NCI-H748 (cell line): ENCODE results near the gene ATF7IP2.
A peak's percentile ranks its signal among the peaks of the same experiment; 100 is the strongest.

Experiments
- DNase-seq: peaks from one replicate; lab custom pipeline; 2025; ENCODE audit not compliant: unreplicated experiment; lab: John Stamatoyannopoulos, UW

ATF7IP2 gene

DNA sequence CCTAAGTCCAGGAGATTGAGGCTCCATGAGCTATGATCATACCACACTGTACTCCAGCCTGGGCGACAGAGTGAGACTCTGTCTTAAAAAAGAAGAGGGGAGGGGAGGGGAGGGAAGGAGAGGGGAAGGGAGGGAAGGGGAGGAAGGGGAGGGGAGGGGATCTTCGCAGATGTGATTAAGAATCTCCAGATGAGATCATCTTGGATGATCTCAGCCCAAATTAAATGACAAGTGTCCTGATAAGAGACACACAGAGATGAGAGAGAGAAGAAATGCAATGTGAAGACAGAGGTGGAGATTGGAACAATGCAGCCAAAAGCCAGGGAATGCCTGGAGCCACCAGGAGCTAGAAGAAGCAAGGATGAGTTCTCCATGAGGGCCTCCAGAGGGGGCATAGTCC lies 124.4 kb downstream of the ATF7IP2 start:
- DNase-seq: no peak

DNA sequence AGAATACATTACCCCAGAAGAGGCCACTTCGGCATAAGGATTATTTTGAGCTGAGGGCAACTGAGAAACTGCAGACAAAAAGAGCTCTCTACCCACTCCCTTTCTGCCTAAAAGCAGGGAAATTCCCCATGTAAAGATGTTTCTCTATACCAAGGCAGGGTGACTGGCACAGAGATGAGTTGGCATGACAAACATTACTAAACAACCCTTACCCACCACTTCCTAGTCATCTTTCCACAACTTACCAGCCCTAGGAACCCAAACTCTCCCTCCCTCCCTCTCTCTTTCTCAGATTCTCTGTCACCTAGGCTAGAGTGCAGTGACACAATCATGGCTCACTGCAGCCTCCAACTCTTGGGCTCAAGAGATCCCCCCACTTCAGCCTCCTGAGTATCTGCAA lies 126.0 kb downstream of the ATF7IP2 start:
- DNase-seq: no peak

DNA sequence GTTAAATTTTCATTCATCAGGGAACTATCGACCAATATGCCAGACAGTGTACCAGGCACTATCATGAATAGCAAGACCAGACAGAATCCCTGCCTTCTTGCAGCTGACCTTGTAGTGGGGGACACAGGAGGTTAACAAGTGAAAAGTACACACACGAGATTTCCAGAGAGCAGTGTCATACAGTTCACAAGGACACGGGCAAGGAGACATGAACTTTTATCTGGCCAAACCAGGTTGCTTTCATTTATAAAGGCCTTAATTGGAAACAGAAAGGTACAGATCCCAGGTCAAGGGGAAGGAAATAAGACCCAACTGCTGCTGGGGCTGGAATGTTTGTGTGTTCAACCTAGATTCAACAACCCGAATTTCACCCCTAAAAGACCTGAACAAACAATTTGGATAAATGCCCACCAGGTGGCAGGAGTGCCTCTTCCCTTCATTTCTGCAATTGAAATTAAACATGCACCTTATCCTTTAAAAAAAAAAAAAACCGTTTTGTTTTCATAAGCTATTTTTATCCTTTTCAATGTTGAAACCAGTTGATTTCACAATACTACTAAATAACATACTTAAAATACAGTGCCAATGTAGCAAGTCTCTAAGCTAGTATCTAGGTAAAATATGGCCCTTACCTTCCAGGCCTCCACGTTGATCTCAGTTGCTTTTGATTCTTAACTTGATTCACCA lies 128.7 kb downstream of the ATF7IP2 start:
- DNase-seq: peak; percentile 24

DNA sequence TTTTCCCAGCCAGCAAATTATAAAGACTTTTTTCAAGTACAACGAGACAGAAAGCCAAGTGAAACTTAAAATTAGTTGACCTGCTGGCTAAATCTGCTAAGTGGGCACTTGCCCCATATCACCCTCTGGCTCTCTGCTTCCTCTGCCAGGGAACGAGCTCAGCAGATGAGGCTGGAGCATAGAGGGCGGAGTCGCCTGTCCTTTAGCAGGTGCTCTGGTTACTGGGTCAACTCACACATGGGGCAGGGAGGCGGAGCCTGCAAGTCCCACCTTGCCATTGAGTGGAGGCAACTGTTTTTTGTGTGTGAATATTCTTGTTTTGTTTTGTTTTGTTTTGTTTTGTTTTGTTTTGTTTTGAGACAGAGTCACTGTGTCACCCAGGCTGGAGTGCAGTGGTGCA lies 132.0 kb downstream of the ATF7IP2 start:
- no peak for DNase-seq

DNA sequence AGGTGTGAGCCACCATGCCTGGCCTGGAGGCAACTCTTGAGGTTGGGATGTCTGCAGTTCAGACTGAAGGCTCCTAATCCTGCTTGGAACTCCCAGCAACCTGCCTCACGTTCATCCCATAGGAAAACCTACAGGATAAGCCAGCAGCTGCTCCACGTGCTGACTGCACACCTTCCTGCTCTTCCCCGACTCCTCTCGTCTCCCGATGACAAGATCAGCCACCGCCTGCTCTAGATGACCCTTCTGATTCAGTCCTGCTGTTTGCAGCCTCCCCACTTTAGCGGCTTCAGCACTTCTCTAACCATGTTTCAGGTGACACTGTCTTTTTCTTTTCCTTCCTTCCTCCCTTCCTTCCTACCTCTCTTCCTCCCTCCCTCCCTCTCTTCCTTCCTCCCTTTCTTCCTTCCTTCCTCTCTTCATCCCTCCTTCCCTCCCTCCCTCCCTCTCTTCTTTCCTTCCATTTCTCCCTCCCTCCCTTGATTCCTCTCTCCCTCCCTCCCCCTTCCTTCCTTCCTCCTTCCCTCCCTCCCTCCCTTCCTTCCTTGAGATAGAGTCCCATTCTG lies 132.7 kb downstream of the ATF7IP2 start:
- DNase-seq: no peak

DNA sequence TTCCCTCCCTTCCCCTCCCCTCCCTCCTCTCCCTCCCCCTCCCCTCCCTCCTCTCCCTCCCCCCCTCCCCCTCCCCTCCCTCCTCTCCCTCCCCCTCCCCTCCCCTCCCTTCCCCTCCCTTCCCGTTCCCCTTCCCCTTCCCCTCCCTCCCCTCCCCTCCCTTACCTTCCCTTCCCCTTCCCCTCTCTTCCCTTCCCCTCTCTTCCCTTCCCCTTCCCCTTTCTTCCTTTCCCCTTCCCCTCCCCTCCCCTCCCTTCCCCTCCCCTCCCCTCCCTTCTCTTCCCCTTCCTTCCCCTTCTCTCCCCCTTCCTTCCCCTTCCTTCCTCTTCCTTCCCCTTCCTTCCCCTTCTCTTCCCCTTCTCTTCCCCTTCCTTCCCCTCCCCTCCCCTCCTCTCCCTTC lies 133.4 kb downstream of the ATF7IP2 start:
- DNase-seq: no peak

DNA sequence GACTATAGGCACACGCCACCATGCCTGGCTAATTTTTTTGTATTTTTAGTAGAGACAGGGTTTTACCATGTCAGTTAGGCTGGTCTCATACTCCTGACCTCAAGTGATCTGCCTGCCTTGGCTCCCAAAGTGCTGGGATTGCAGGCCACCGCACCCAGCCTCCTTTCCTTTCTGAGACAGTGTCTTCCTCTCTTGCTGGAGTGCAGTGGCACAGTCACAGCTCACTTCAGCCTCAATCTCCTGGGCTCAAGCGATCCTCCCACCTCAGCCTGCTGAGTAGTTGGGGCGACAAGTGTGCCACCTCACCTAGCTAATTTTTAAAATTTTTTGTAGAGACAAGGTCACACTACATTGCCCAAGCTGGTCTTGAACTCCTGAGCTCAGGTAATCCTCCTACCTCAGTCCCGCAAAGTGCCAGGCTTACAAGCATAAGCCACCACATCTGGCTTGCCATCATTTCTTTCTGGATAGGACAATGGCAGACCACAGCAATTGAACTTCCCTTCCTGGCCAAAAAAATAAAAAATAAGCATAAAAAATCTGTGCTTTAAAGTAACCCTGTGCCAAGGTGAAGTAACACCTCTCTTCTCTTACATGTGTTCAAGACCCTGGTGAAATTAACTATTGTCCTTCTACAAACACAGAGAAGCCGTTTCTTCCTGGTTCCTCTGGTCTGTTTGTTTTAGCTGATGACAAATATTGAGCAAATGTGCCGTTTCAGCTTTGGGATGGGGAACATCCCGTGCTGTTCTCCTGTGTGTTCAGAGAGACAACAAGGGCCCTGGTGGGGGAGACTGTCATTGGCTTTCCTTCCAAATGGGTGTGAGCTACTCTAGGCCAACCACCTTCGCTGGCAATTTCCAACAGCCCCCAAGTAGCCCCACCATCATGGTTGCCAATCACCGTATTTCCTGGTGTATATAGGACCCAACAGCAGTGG lies 134.3 kb downstream of the ATF7IP2 start:
- no peak for DNase-seq

DNA sequence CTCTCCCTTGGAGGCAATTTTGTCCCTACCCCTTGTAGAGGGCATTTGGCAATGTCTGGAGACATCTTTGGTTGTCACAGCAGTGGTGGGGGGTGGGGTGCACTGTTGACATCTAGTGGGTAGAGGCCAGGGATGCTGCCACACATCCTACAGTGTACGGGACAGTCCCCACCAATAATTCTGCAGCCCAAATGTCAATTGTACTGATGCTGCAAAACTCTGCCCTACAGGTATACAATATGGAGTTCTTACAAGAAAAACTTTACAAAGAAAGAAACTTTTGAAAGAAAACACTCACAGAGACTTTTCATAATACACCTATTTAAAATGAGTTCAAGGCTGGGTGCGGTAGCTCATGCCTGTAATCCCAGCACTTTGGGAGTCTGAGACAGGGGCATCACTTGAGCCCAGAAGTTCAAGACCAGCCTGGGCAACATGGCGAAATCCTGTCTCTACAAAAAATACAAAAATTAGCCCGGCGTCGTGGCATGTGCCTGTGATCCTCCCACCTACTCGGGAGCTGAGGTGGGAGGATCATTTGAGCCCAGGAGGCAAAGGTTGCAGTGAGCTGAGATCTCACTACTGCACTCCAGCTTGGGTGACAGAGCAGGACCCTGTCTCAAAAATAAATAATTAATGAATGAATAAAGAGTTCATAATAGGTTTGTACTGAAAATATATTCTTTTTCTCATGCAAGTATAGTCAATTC lies 135.2 kb downstream of the ATF7IP2 start:
- DNase-seq: no peak

DNA sequence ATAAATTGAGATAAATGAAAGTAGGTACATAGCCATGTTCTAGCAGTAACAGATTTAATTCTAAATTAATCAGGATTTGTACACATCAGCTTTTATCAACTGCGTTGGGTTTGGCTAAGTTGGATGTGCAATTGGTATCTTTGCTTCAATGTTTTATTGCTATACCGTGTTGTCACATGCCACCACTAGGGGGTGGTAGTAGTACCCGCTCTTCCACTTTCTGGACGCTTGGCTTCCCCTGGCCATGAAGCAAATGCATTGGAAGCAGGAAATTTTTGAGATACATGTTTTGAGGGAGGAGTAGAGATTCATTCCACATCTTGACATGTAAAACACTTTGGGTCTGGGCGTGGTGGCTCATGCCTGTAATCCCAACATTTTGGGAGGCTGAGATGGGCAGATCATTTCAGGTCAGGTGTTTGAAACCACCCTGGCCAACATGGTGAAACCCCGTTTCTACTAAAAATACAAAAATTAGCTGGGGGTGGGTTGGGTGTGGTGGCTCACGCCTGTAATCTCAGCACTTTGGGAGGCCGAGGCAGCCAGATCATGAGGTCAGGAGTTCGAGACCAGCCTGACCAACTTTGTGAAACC lies 135.9 kb downstream of the ATF7IP2 start:
- peak; percentile 43 for DNase-seq

DNA sequence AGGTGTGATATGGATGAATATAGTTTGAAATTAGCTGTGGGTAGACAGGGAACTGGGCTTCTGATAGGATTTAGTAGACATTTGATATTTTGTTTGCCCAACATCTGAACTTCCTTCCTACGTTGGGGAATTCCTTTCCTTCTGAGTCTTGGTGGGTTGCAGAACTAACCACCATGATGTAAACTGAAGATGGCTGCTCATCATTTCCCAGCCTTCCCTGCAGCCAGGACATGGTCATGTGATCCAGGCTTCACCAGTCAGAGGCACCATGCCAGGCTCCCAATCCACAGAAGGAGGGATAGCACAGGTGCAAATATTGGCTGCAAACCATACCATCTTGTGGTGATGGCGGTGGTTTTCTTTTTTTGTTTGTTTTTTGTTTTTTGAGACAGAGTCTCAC lies 137.1 kb downstream of the ATF7IP2 start:
- DNase-seq: no peak

DNA sequence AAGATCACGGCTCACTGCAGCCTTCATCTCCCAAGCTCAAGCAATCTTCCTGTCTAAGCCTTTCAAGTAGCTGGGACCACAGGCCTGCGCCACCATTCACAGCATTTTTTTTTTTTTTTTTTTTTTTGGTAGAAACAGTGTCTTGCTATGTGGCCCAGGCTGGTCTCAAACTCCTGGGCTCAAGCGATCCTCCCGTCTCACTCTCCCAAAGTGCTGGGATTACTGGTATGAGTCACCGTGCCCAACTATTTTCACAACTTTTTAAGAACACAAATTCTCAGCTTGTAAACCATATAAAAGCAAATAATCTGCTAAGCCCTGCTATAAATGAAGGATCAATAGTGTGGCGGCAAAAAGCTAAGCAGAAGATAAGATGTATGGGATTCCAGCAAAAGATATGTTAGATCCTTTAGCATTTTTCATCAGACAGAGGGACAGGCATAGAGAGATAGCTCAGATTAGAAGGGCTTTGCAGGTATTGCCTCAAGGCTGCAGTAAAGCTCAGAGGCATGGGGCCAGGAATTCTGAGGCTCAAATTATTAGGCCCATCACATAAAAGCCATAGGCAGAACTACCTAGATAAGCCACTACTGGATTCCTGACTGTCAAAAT lies 139.5 kb downstream of the ATF7IP2 start:
- no peak for DNase-seq

DNA sequence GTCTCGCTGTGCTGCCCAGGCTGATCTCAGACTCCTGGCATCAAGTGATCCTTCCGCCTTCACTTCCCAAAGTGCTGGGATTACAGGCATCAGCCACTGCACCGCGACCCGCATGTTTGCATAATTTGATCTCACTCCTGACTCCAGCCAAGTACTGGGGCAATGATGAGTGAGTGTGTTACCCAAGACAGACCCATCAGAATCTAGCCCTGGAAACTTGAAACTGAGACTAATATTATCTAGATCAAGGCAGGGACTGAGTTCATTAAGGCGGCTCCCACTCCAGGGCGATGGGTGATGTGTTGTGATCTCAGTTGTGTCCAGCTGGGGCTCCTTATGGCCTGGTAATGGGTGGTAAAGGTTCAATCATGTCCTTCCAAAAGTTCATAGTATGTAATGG lies 141.1 kb downstream of the ATF7IP2 start:
- DNase-seq: no peak

DNA sequence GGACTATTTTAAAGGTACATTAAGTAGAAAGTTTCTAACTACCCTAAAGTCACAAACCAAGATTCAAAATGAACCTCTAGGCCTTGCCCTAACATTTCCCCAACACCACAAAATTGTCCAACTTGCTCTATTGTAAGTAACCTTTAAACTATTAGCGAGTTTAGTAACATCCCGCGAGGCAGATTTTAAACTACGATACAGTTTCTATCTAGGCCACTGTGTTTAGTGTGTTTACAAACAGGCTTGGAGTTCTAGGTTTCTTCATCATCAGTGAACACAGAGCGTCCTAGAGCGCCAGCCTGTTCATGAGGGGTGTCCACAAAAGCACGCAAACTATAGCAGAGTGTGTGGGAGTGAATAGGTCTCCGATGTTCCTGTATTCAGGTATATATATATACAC lies 142.8 kb downstream of the ATF7IP2 start:
- no peak for DNase-seq

DNA sequence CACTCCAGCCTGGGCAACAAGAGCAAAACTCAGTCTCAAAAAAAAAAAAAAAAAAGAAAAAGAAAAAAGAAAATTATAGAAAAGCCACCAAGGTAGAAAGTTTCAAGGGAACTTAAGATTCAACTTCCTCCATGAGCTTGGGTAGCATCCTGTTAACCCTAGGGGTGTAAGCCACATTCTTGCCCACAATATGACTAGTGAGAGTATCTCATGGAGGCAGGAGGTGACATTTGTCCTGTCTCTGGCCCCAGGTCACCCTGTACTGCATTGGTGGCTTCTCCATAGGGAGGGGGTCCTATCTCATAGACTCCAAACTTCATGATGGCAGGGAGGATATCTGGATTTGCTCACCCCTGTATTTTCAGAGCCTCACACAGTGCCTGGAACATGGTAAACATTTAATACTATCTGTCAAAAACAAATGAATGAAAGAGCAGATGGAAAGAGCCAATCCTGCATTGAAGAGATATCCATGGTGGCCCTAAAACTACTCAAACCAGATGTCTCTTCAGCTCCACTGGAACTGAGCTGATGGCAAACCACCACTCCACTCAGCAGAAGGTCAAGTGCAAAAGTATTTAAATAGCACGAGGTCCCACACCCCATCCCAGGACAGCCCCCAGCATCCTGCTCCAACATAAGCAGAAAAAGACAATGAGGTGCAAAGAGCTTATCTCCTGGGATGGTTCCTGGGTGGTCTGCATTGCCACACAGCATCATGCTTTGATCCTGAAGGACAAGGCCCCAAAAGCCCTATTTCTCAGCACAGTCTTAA lies 144.2 kb downstream of the ATF7IP2 start:
- no peak for DNase-seq

DNA sequence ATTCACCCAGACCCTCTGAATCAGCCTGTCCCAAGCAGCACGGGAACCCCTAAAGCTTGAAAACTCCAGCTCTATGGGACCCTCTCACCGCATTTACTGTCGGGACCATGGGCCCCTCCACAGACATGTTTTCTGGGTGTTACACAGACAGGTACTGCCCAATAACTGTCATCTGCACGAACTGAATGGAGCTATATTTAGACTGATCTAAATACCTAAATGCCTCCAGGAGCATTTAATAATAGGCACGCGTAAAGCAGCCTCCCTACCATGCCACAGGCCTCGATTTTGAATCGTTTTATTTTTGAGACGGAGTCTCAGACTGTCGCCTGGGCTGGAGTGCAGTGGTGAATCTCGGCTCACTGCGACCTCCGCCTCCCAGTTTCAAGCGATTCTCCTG lies 144.8 kb downstream of the ATF7IP2 start:
- no peak for DNase-seq

DNA sequence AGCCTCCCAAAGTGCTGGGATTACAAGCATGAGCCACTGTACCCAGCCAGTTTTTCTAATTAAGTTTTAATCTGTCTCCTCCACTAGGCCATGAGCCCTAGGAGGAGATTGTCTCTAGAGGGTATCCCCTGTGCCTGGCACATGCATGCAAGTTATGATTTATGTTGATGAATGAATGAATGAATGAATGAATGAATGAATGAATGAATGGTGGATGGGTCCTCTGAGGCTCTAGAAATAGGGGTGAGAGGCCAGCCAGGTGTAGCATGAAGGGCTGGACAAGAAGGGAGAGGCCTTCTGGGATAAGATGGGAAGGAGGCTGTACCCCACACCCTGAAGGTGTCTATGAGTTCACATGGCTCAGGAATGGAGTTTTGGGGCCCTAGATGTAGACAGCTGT lies 145.7 kb downstream of the ATF7IP2 start:
- DNase-seq: no peak
